Activated naive CD8-positive, alpha-beta T cell treated with anti-CD3 and anti-CD28 coated beads, Interleukin-2, amount 10 ng/mL, durations not matched to agents 7 days and 5 days (primary cell): ENCODE data around the gene LRRC75A. TPM values are rescaled to one million over a fixed set of nuclear protein-coding genes. Genes with fewer than 3 reads are reported as not detected.
A peak's percentile ranks its signal among the peaks of the same experiment; 100 is the strongest.

Source experiments
- ATAC-seq: fragments of 150-1000 bp; cut with Tn5 transposase; one replicate; pipeline ENCODE4 v1.10.0; 2021; ENCODE audit warnings: low read depth, moderate library complexity
- POLR2A ChIA-PET: fragments of 350-600 bp; sonication (Branson Sonifier 250); formaldehyde crosslinking; loops from one replicate; lab custom pipeline; 2021; ENCODE audit warnings: antibody characterized with exemption; lab: Charles Lee
- DNase-seq: peaks from one replicate; pipeline ENCODE4 v3.0.0; 2021
- H3K27ac Mint-ChIP-seq: one replicate; pipeline ENCODE4 v1.8.0; 2022; ENCODE audit warnings: mild to moderate bottlenecking, mixed read lengths
- H3K27me3 Mint-ChIP-seq: one replicate; pipeline ENCODE4 v1.8.0; 2022; ENCODE audit warnings: mild to moderate bottlenecking, moderate library complexity, mixed read lengths
- H3K36me3 Mint-ChIP-seq: one replicate; pipeline ENCODE4 v1.8.0; 2021; ENCODE audit warnings: mild to moderate bottlenecking, mixed read lengths
- H3K4me1 Mint-ChIP-seq: one replicate; pipeline ENCODE4 v1.8.0; 2021; ENCODE audit warnings: mixed read lengths
- H3K4me3 Mint-ChIP-seq: one replicate; pipeline ENCODE4 v1.8.0; 2022; ENCODE audit warnings: mild to moderate bottlenecking, moderate library complexity, mixed read lengths
- H3K9me3 Mint-ChIP-seq: one replicate; pipeline ENCODE4 v1.8.0; 2021; ENCODE audit warnings: mixed read lengths
- total RNA-seq, 2 experiments: library from RNA; stranded (reverse); gene quantifications; one replicate each; pipeline ENCODE4 v1.2.3, GENCODE V29; 2021

The LRRC75A gene
- total RNA-seq, 2 experiments from 2014 or later: 5.5 to 6.2 TPM

DNA sequence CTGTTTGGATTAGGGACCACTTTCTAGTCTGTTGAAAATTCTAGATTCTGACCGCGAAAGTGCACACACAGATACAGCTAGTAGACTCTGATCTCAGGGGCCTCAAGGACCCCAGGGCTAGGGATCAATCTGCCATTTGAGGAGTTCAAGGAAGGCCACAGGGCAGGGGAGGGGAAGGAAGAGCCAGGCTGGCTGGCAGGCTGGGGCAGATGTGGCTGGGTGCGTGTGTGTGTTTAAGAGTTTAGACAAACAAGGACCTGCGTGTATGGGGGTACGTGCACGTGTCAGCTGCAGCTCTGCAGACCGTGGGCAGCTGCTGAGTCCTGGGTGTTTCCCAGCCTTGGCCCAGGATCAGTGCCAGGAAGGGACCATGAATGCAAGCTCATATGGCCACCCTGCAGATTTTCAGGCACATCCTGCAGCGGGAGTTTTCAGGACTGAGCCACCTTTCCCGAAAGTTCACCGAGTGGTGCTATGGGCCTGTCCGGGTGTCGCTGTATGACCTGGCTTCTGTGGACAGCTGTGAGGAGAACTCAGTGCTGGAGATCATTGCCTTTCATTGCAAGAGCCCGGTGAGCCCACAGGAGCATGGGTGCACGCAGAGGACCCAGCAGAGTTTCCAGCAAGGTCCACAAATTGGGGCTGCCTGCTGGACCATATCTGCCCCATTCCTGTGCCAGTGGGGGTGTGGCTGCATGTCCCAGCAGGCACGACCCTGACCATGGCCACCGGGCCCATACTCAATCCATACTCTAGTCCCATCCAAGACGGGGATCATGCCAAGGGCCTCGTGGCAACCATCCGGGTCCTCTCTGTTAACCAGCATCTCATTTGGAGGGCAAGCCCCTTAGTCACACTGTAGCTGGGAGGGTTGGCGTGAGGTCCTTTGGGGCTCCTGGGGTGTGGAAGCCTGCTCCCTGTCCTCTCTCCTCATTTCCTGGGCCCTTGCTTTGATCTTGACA lies 66.0 kb downstream of the LRRC75A start:
- no peak overlapping the region for H3K27ac Mint-ChIP-seq
- H3K4me3 Mint-ChIP-seq: no peak overlapping the region
- no peaks in the 10 kb centered on the region for H3K27me3 Mint-ChIP-seq
- POLR2A ChIA-PET: interaction anchor here (0.5 to 1.8 kb wide), 3 partner anchors 10 to 15 kb away, joined by 3 to 8 read pairs (median 3); no protein-coding TSS in a partner anchor
- peaks cover 14% of the 10 kb centered on the region for H3K36me3 Mint-ChIP-seq
- no peaks in the 10 kb centered on the region for H3K9me3 Mint-ChIP-seq
- peaks cover 4% of the 10 kb centered on the region for H3K4me1 Mint-ChIP-seq
- DNase-seq (no peak), ATAC-seq (no peak)

DNA sequence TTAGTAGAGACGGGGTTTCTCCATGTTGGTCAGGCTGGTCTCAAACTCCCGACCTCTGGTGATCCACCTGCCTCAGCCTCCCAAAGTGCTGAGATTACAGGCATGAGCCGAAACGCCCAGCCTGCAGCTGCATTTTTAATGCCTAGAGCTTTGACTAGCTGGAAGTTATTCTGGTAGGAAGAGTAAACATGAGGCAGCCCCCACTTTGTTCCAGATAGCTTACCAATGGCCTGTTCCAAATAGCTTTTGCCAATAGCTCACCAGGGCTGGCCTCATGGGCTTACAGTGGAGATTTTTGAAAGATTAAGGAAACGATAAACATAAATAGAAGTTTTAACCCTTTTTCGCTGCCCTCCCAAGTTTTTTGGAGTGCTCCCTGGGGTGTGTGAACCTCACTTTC lies 66.8 kb downstream of the LRRC75A start:
- H3K4me1 Mint-ChIP-seq: peaks cover 4% of the 10 kb centered on the region
- POLR2A ChIA-PET: interaction anchor here (0.9 to 1.8 kb wide), 2 partner anchors 9 to 13 kb away, joined by 3 to 8 read pairs; no protein-coding TSS in a partner anchor

DNA sequence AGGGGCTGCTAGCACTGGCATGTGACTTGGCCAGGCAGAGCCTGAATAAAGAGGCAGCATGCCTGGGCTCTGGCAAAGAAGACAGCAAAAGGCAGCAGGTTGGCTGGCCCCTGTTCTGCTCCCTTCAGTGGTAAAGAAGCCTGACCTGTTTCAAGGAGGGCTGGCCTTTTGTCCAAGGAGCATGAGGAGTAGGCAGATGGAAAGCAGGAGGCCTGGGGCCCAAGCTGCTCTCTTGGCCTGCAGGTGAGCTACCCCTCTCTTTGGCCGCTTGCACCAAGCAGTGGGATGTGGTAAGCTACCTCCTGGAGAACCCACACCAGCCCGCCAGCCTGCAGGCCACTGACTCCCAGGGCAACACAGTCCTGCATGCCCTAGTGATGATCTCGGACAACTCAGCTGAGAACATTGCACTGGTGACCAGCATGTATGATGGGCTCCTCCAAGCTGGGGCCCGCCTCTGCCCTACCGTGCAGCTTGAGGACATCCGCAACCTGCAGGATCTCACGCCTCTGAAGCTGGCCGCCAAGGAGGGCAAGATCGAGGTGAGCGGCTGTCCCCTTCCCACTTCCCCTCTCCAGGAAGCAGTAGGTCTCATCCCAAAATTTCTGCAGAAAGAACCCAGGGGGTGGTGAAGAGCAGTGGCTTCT lies 68.6 kb downstream of the LRRC75A start:
- H3K36me3 Mint-ChIP-seq: peaks cover 25% of the 10 kb centered on the region
- H3K27ac Mint-ChIP-seq: no peak overlapping the region
- DNase-seq (no peak), ATAC-seq (no peak)
- POLR2A ChIA-PET: interaction anchor here (0.9 kb wide), 1 partner anchor 43 kb away, joined by 3 read pairs; the partner anchor contains the start of gene UBB
- peaks cover 20% of the 10 kb centered on the region for H3K4me1 Mint-ChIP-seq
- no peaks in the 10 kb centered on the region for H3K9me3 Mint-ChIP-seq
- no peak overlapping the region for H3K4me3 Mint-ChIP-seq
- no peaks in the 10 kb centered on the region for H3K27me3 Mint-ChIP-seq

More for the DNA sequence above, 66.8 kb downstream of the LRRC75A start:
- no peak overlapping the region for H3K27ac Mint-ChIP-seq
- ATAC-seq (no peak), DNase-seq (no peak)
- H3K4me3 Mint-ChIP-seq: no peak overlapping the region
- no peaks in the 10 kb centered on the region for H3K9me3 Mint-ChIP-seq
- H3K36me3 Mint-ChIP-seq: peaks cover 18% of the 10 kb centered on the region
- H3K27me3 Mint-ChIP-seq: no peaks in the 10 kb centered on the region

DNA sequence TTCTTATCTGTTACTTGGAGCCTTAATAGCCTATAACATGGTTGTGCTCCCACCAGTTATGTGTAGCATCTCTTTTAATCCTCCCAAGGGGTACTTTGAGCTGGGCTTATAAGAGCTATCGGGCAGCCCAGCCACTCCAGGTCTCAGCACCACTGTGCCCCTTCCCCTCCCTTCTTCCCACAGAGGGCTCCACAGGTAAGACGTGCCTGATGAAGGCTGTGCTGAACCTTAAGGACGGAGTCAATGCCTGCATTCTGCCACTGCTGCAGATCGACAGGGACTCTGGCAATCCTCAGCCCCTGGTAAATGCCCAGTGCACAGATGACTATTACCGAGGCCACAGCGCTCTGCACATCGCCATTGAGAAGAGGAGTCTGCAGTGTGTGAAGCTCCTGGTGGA lies 69.6 kb downstream of the LRRC75A start:
- Mint-ChIP-seq H3K4me1 (peaks cover 25% of the 10 kb centered on the region), H3K27me3 (no peaks in the 10 kb centered on the region), H3K4me3 (no peak overlapping the region), H3K9me3 (no peaks in the 10 kb centered on the region), H3K36me3 (peaks cover 29% of the 10 kb centered on the region), H3K27ac (no peak overlapping the region)
- no peak for ATAC-seq
- POLR2A ChIA-PET: no interaction called here
- no peak for DNase-seq

DNA sequence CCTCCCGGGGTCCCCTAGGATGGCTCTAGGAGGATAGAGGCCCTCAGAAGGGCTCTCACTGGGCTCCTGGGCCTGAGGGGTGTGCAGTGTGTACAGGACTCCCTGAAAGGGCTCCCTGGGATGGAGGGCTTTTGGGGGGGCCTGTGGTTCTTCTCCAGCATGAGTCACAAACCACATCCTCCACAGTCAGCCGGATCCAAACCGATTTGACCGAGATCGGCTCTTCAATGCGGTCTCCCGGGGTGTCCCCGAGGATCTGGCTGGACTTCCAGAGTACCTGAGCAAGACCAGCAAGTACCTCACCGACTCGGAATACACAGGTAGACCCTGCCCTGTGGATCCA lies 72.1 kb downstream of the LRRC75A start:
- POLR2A ChIA-PET: interaction anchor here (1.8 to 6.3 kb wide), 2 partner anchors 18 to 39 kb away, joined by 9 to 69 read pairs; partner anchors contain the start of gene UBB
- Mint-ChIP-seq H3K4me1 (peaks cover 29% of the 10 kb centered on the region), H3K4me3 (peak overlapping the region; percentile 73), H3K27me3 (no peaks in the 10 kb centered on the region), H3K27ac (no peak overlapping the region), H3K9me3 (no peaks in the 10 kb centered on the region), H3K36me3 (peaks cover 28% of the 10 kb centered on the region)
- DNase-seq: peak; percentile 57
- no peak for ATAC-seq

DNA sequence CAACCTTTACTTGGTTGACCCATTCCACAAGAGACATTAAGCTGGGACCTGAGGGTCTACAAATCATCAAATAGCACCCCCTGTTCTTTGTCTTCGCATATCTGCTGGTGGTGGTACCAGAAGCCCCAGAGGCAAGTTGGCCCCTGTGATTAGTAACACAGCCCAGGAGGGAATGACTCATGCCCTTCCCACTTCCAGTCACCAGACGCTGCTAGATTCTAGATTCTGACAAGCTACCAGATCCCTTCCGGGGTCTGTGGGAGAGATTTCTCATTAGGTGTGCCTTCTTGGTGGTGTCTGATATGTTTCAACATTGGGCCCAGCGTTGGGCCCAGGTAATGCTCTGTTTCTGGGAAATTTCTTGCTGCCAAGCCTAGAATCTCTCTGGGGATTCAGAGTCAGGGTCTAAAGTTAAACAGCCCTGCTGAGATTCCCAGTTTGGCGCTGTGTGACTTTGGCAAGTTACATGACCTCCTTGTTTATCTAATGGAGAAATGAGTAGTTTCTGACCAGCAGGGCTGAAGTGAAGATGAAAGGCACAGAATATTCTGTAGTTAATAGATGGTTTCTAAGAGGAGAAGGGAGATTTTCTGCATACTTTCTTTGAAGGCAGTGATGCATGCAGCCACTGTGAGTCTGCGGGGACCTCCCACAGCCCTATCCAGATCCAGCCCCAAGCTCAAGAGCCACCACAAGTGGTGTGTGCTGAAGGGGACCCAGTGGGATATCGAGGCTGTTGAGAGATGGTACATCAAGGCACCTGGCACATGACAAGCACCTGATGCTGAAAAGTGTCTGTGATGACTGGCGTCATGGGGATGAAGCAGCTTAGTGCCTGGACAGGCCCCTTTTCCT lies 72.7 kb downstream of the LRRC75A start:
- Mint-ChIP-seq H3K9me3 (no peaks in the 10 kb centered on the region), H3K27me3 (no peaks in the 10 kb centered on the region), H3K27ac (peak overlapping the region; percentile 31), H3K4me1 (peaks cover 33% of the 10 kb centered on the region), H3K36me3 (peaks cover 28% of the 10 kb centered on the region), H3K4me3 (peak overlapping the region; percentile 73)
- DNase-seq (no peak), ATAC-seq (peak; percentile 14)
- POLR2A ChIA-PET: interaction anchor here (0.6 to 6.3 kb wide), 5 partner anchors 9 to 38 kb away, joined by 3 to 69 read pairs (median 4); partner anchors contain the start of gene UBB

DNA sequence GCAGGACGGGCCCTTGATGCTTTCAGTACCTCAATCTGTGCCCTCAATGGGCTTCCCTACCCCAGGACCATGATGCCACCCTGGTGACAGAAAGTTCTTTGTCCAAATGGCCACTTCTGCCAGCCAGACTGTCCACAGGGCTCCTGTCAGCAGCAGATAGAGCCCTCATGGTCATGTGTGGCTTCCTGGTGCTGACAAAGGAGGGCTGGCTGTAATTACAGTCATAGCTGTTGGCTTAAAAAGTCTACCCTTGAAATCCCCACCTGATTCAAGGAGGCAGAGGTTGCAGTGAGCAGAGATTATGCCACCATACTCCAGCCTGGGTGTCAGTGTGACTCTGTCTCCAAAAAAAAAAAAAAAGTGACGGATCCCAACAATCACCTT lies 73.3 kb downstream of the LRRC75A start:
- Mint-ChIP-seq H3K36me3 (peaks cover 29% of the 10 kb centered on the region), H3K27me3 (no peaks in the 10 kb centered on the region), H3K4me1 (peaks cover 35% of the 10 kb centered on the region), H3K9me3 (no peaks in the 10 kb centered on the region), H3K27ac (peak overlapping the region; percentile 31), H3K4me3 (peak overlapping the region; percentile 73)
- POLR2A ChIA-PET: interaction anchor here (0.6 to 6.3 kb wide), 5 partner anchors 9 to 38 kb away, joined by 3 to 69 read pairs (median 4); partner anchors contain the start of gene UBB
- ATAC-seq (no peak), DNase-seq (no peak)

DNA sequence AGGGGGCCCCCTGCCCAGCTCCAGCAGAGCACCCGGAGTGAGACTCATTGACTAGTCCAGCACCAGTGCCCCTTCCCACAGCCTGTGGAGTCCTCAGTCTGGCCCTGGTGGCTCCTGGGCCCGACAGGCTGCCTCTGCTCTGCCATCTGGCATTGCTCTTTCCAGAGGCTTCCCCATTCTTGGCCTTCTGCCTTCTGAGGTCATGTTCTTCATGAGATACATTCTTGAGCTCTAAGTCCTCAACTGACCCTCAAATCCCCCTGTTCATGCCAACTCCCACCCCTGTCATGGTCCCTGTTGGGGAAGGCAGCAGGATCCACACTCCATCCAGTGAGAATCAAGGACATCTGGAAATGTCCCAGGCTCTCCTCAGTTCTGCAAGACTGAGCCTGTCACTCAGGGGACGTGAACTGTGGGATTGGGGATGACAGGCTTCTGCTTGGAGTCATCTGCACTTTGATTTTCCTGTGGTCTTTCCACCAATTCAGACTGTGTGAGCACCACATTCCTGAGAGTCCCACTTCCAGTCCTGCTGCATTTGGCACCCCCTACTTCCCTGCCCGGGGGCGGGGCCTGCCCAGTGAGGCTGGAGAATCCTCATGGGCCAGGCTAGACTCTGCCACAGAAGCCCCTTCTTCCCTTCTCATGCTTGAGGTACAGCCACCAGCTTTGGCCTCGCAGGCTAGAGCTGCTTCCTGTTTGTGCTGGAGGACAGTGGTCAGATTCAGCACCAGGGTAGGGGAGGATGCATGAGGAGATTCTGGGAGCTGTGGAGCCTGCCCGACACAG lies 73.9 kb downstream of the LRRC75A start:
- no peak for DNase-seq
- no peak for ATAC-seq
- peaks cover 36% of the 10 kb centered on the region for H3K4me1 Mint-ChIP-seq

DNA sequence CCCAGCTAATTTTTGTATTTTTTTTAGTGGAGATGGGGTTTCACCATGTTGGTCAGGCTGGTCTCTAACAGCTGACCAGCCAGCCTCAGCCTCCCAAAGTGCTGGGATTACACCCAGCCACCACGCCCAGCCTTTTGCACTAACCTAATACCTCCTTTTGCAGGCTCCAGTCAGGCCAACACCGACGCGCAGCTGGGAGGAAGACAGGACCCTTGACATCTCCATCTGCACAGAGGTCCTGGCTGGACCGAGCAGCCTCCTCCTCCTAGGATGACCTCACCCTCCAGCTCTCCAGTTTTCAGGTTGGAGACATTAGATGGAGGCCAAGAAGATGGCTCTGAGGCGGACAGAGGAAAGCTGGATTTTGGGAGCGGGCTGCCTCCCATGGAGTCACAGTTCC lies 74.6 kb downstream of the LRRC75A start:
- Mint-ChIP-seq H3K9me3 (no peaks in the 10 kb centered on the region), H3K27me3 (no peaks in the 10 kb centered on the region), H3K36me3 (peaks cover 28% of the 10 kb centered on the region), H3K4me1 (peaks cover 37% of the 10 kb centered on the region), H3K27ac (peak overlapping the region; percentile 99), H3K4me3 (peak overlapping the region; percentile 99)
- ATAC-seq: no peak
- DNase-seq: no peak
- POLR2A ChIA-PET: interaction anchor here (2.4 to 6.3 kb wide), 4 partner anchors 15 to 119 kb away, joined by 12 to 69 read pairs (median 36); partner anchors contain the start of gene UBB

More for the DNA sequence above, 73.9 kb downstream of the LRRC75A start:
- Mint-ChIP-seq H3K9me3 (no peaks in the 10 kb centered on the region), H3K27ac (peak overlapping the region; percentile 31), H3K4me3 (peak overlapping the region; percentile 73), H3K36me3 (peaks cover 29% of the 10 kb centered on the region), H3K27me3 (no peaks in the 10 kb centered on the region)
- POLR2A ChIA-PET: interaction anchor here (1.2 to 6.3 kb wide), 6 partner anchors 14 to 37 kb away, joined by 3 to 69 read pairs (median 10); partner anchors contain the start of gene UBB

DNA sequence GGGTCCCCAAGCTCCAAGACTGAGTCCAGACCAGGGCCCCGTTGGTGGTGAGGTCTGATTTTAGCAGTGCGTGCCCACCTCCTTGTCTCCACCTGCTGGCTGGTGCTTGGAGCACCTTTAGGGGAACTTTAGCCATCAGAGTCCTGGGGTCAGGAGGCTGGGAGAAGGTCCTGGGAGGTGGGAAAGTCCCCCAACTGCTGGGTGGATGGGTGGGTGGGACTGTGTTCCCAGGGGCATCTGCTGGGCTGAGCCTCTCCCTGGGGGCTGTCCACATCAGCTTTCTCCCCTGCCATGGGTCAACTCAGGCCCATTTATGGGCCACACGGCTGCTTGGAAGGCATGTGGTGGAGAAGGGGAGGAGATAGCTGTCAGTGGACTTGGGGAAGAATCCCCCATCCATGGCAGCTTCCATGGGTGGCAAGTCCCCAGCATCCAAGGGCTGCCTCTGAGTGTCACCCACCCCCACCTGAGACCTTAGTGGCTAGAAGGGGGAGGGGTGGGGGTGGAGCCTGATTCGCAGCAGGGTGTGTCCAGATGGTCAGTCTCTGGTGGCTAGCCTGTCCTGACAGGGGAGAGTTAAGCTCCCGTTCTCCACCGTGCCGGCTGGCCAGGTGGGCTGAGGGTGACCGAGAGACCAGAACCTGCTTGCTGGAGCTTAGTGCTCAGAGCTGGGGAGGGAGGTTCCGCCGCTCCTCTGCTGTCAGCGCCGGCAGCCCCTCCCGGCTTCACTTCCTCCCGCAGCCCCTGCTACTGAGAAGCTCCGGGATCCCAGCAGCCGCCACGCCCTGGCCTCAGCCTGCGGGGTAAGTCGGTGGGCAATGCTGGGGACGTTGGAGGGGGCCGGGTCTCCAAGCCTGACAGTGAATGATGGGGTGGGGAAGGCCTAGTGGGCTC lies 76.7 kb downstream of the LRRC75A start, which contains the start of gene TRPV2:
Gene TRPV2 (plus strand): TSS at position 541 of the 894 bp plus-strand sequence. CDS start 2,098 bp downstream, outside the sequence.
- peak within 1 kb of the TSS; percentile 99 for H3K27ac Mint-ChIP-seq
- H3K9me3 Mint-ChIP-seq: no peaks in the 10 kb centered on the region
- peaks cover 21% of the 10 kb centered on the region for H3K36me3 Mint-ChIP-seq
- ATAC-seq (peak; percentile 52), DNase-seq (peak; percentile 75)
- peaks cover 36% of the 10 kb centered on the region for H3K4me1 Mint-ChIP-seq
- H3K27me3 Mint-ChIP-seq: no peaks in the 10 kb centered on the region
- H3K4me3 Mint-ChIP-seq: peak within 1 kb of the TSS; percentile 99
- POLR2A ChIA-PET: interaction anchor here (0.5 to 6.3 kb wide), 18 partner anchors 12 to 416 kb away, joined by 3 to 69 read pairs (median 6); partner anchors contain the start of genes CENPV, NCOR1, TTC19 and UBB
